OCI-LY7 (cell line): ENCODE measurements around the gene NKX6-2. TPM values are rescaled to one million over a fixed set of nuclear protein-coding genes. Genes with fewer than 3 reads are reported as not detected.
"Not testable (repeated sequence)": the region's sequence is repeated elsewhere in the genome, so short reads cannot be mapped to it uniquely, and the experiment has no call there.

Experiments used
- BruUV-seq: library from RNA; stranded (reverse); fragments of 400-500 nt; replicated peaks from 2 replicates; lab custom pipeline; 2021; lab: Mats Ljungman, UMichigan
- CTCF ChIA-PET: fragments of 300-600 bp; sonication (Branson Sonifier 250); formaldehyde crosslinking; loops from one replicate; lab custom pipeline; 2022; ENCODE audit warnings: antibody characterized with exemption; ENCODE audit not compliant: unreplicated experiment; lab: Charles Lee
- POLR2A ChIA-PET: fragments of 300-600 bp; sonication (Branson Sonifier 250); formaldehyde crosslinking; loops from one replicate; lab custom pipeline; 2022; ENCODE audit warnings: antibody characterized with exemption; lab: Charles Lee
- DNase-seq: peaks from one replicate; pipeline ENCODE4 v3.0.0-alpha.2; 2015; ENCODE audit warnings: low spot score
- H2AFZ ChIP-seq: fragments of 200-600 bp; sonication (generic), shearing (Covaris generic); 2 replicates; pipeline ENCODE4 v1.6.1; 2014; ENCODE audit warnings: mild to moderate bottlenecking, antibody characterized with exemption, low read length, moderate library complexity
- H3K27ac ChIP-seq: fragments of 200-600 bp; sonication (generic); 2 replicates; pipeline ENCODE4 v1.5.1; 2014; ENCODE audit warnings: mixed run types, low read depth, mild to moderate bottlenecking, moderate library complexity, low read length, inconsistent platforms; ENCODE audit not compliant: poor library complexity, severe bottlenecking
- H3K36me3 ChIP-seq: fragments of 200-600 bp; sonication (generic); 2 replicates; pipeline ENCODE4 v1.6.1; 2014; ENCODE audit warnings: mild to moderate bottlenecking, antibody characterized with exemption, low read length, moderate library complexity, mixed read lengths; ENCODE audit not compliant: insufficient read depth
- H3K4me1 ChIP-seq: fragments of 200-600 bp; sonication (generic); 2 replicates; pipeline ENCODE4 v1.5.1; 2014; ENCODE audit warnings: mild to moderate bottlenecking, low read length; ENCODE audit not compliant: insufficient read depth, poor library complexity, severe bottlenecking
- H3K4me2 ChIP-seq: fragments of 200-600 bp; sonication (generic); 2 replicates; pipeline ENCODE4 v1.6.1; 2014; ENCODE audit warnings: mild to moderate bottlenecking, low read length
- H3K4me3 ChIP-seq: fragments of 200-600 bp; sonication (generic); 2 replicates; pipeline ENCODE4 v1.5.1; 2014; ENCODE audit warnings: mild to moderate bottlenecking, low read depth, low read length; ENCODE audit not compliant: poor library complexity, severe bottlenecking
- H3K79me2 ChIP-seq: fragments of 200-600 bp; sonication (generic); 2 replicates; pipeline ENCODE4 v1.6.1; 2016; ENCODE audit warnings: low read depth, mild to moderate bottlenecking, low read length, moderate library complexity, mixed read lengths; ENCODE audit not compliant: insufficient read depth
- H3K9me2 ChIP-seq: fragments of 200-600 bp; sonication (generic); 2 replicates; pipeline ENCODE4 v1.6.1; 2016; ENCODE audit warnings: mild to moderate bottlenecking, low read length, mixed read lengths; ENCODE audit not compliant: insufficient read depth
- H3K9me3 ChIP-seq: fragments of 200-600 bp; sonication (generic); 2 replicates; pipeline ENCODE4 v1.6.1; 2014; ENCODE audit warnings: mild to moderate bottlenecking, mixed run types, low read length, mixed read lengths
- H4K20me1 ChIP-seq: fragments of 200-600 bp; sonication (generic); 2 replicates; pipeline ENCODE4 v1.6.1; 2014; ENCODE audit warnings: mild to moderate bottlenecking, antibody characterized with exemption, low read length, moderate library complexity, mixed read lengths; ENCODE audit not compliant: insufficient read depth
- CTCF ChIP-seq: fragments of 200-600 bp; sonication (generic); conservative IDR thresholded peaks from 2 replicates; pipeline ENCODE4 v1.5.1; 2014; ENCODE audit warnings: mild to moderate bottlenecking, antibody characterized with exemption, low read length, moderate library complexity, mixed read lengths
- EZH2phosphoT487 ChIP-seq: fragments of 200-600 bp; sonication (generic); IDR thresholded peaks from 2 replicates; pipeline ENCODE4 v1.6.1; 2018; ENCODE audit warnings: low read depth, borderline replicate concordance, mild to moderate bottlenecking, mixed run types, antibody characterized with exemption, low read length, moderate library complexity, mixed read lengths
- intact Hi-C: fragments of 100-400 bp; cut with micrococcal nuclease; formaldehyde crosslinking; loops from one replicate; pipeline ENCODE4 v1.10.0; 2022; ENCODE audit not compliant: unreplicated experiment
- total RNA-seq, 2 experiments: library from RNA; depleted of rRNA in 1 of 2; stranded (reverse); fragments of >200 nt in 1 of 2; shearing (Covaris generic) in 1 of 2; gene quantifications; 2 replicates each; pipeline ENCODE4 v1.2.3, GENCODE V29; 2014 to 2022

The NKX6-2 gene
- total RNA-seq, 2 experiments from 2014 or later: not detected

DNA sequence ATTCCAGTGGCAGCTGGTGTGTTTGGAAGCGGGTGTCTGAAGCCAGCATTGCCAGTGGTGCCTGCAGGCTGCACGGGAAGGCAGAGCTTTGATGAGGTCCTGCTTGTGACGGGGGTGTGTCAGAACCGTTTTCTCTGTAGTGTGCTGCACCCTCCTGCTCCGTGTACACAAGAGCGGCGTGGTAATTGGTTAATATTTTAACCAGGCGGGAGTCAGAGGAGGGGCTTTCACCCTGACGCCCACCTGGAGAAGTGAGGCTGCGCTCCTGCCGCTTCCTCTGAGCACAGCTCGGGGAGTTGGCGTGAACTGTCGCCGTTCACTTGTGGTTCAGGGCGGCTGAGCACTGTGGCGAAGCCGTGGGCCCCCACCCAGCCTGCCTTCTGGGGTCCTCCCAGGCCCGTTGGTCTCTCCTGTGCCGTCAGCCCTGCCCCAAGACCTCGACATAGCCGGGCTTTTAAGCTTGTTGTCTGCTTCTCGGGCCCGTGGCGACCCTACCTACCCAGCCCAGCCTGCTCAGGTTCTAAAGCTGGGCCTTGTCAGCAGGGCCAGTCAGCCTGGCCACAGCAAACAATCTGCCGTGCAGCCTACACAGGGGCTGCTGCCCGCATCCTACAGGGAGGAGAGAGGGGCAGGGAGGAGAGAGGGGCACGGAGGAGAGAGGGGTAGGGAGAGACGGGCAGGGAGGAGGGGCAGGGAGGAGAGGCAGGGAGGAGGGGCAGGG, 11.6 kb downstream of the NKX6-2 start:
- H3K4me3 ChIP-seq: no peak overlapping the region
- H3K9me2 ChIP-seq: no peaks in the 10 kb centered on the region
- no peaks in the 10 kb centered on the region for H3K79me2 ChIP-seq
- no TSS peak for BruUV-seq
- no peak for DNase-seq
- H3K36me3 ChIP-seq: no peaks in the 10 kb centered on the region
- H4K20me1 ChIP-seq: no peaks in the 10 kb centered on the region
- CTCF ChIA-PET: no interaction called here
- no peaks in the 10 kb centered on the region for H3K9me3 ChIP-seq
- intact Hi-C loops: no loop called here
- H3K4me1 ChIP-seq: no peaks in the 10 kb centered on the region
- no peak overlapping the region for H2AFZ ChIP-seq
- no peak overlapping the region for H3K27ac ChIP-seq
- TF ChIP-seq CTCF (no peak), EZH2phosphoT487 (no peak)
- POLR2A ChIA-PET: no interaction called here
- no peak overlapping the region for H3K4me2 ChIP-seq

- DNase-seq, intact Hi-C loops, H3K9me2 ChIP-seq, BruUV-seq, H4K20me1 ChIP-seq, H3K9me3 ChIP-seq, POLR2A ChIA-PET, H3K4me2 ChIP-seq, H3K4me1 ChIP-seq, H3K27ac ChIP-seq, H2AFZ ChIP-seq, H3K36me3 ChIP-seq, CTCF ChIA-PET, H3K79me2 ChIP-seq, H3K4me3 ChIP-seq: not testable (repeated sequence)
Observed at GRCh38 chr10:132772816-132773215, 13.1 kb downstream of the NKX6-2 start.

GRCh38 chr10:132770061-132771021, 15.6 kb downstream of the NKX6-2 start:
- Histone ChIP-seq H3K4me1 (no peaks in the 10 kb centered on the region), H4K20me1 (no peaks in the 10 kb centered on the region), H3K27ac (no peak overlapping the region), H3K79me2 (no peaks in the 10 kb centered on the region), H3K4me3 (no peak overlapping the region), H3K4me2 (no peak overlapping the region), H3K9me3 (no peaks in the 10 kb centered on the region), H3K36me3 (no peaks in the 10 kb centered on the region), H3K9me2 (no peaks in the 10 kb centered on the region), H2AFZ (no peak overlapping the region)
- intact Hi-C loops: no loop called here
- POLR2A ChIA-PET: no interaction called here
- BruUV-seq: no TSS peak
- no peak for DNase-seq
- TF ChIP-seq EZH2phosphoT487: no peak
- no peak for TF ChIP-seq CTCF
- CTCF ChIA-PET: no interaction called here
